ENCODE data around the gene ZSWIM6.

- TF ChIP-seq CTCF (conservative IDR thresholded peaks at IDR 0.05; ENCODE audit: low read depth in 2 of 2) = no peak
- TF ChIP-seq REST (IDR thresholded peaks at IDR 0.05; ENCODE audit: unreplicated experiment) = no peak
- no peak for TF ChIP-seq POLR2AphosphoS5 (IDR thresholded peaks at IDR 0.05; ENCODE audit: low read depth)
- no peak for TF ChIP-seq EZH2phosphoT487 (IDR thresholded peaks at IDR 0.05; ENCODE audit: unreplicated experiment)
- no peak for TF ChIP-seq ZNF114 (CRISPR knock-in tag; IDR thresholded peaks at IDR 0.05)
- TF ChIP-seq EZH2 (IDR thresholded peaks at IDR 0.05; ENCODE audit: low read depth, unreplicated experiment) = no peak
- TF ChIP-seq ETS1 (IDR thresholded peaks at IDR 0.05) = no peak
Measured at GRCh38 chr5:61538722-61539501, 206.9 kb downstream of the ZSWIM6 start.

Data from GM23338 (cell line).